GM21515 (cell line): ENCODE results near the gene PRXL2B.
"Not testable (repeated sequence)": the region's sequence is repeated elsewhere in the genome, so short reads cannot be mapped to it uniquely, and the experiment has no call there.

ENCODE experiments used
- ATAC-seq: cut with Tn5 transposase; IDR thresholded peaks from one replicate; pipeline ENCODE4 v1.9.1; 2021; ENCODE audit not compliant: unreplicated experiment

PRXL2B gene

GRCh38 chr1:2611031-2611501 lies 24.5 kb downstream of the PRXL2B start:
- no peak for ATAC-seq

- no peak for ATAC-seq
Measured at GRCh38 chr1:2611621-2612437, 25.3 kb downstream of the PRXL2B start.

- ATAC-seq, result no peak
Measured at GRCh38 chr1:2612591-2613365, 26.2 kb downstream of the PRXL2B start.

- ATAC-seq, result no peak
Measured at GRCh38 chr1:2614145-2614544, 27.6 kb downstream of the PRXL2B start.

- no peak for ATAC-seq
Measured at GRCh38 chr1:2617971-2618470, 31.4 kb downstream of the PRXL2B start.

GRCh38 chr1:2623571-2624337 lies 37.2 kb downstream of the PRXL2B start:
- ATAC-seq, result no peak

- no peak for ATAC-seq
Measured at GRCh38 chr1:2624735-2625300, 38.2 kb downstream of the PRXL2B start.

GRCh38 chr1:2625311-2625710 lies 38.7 kb downstream of the PRXL2B start:
- ATAC-seq, result no peak

GRCh38 chr1:2625748-2626147 lies 39.2 kb downstream of the PRXL2B start:
- not testable (repeated sequence) for ATAC-seq

GRCh38 chr1:2627746-2628145 lies 41.2 kb downstream of the PRXL2B start:
- ATAC-seq, result no peak

GRCh38 chr1:2628191-2628932 lies 41.8 kb downstream of the PRXL2B start:
- ATAC-seq, result no peak

- ATAC-seq, result no peak
Measured at GRCh38 chr1:2628933-2629626, 42.5 kb downstream of the PRXL2B start.

- ATAC-seq, result no peak
Measured at GRCh38 chr1:2629627-2630497, 43.3 kb downstream of the PRXL2B start.

- no peak for ATAC-seq
Measured at GRCh38 chr1:2630498-2631135, 44.0 kb downstream of the PRXL2B start.

GRCh38 chr1:2631136-2632050 lies 44.8 kb downstream of the PRXL2B start:
- ATAC-seq, result no peak

GRCh38 chr1:2632051-2632430 lies 45.5 kb downstream of the PRXL2B start:
- ATAC-seq, result no peak
